Muscle of arm (tissue), 12 donors: Measurements from ENCODE around the gene SLC2A10. TPM values are rescaled to one million over a fixed set of nuclear protein-coding genes. Genes with fewer than 3 reads are reported as not detected.
A peak's percentile ranks its signal among the peaks of the same experiment; 100 is the strongest.

Experiments used
- DNase-seq: peaks from one replicate; pipeline ENCODE4 v3.0.0-alpha.2; 2013
- polyA plus RNA-seq, 12 donors: library from polyadenylated mRNA; unstranded; fragments of 120-200 nt; gene quantifications; one replicate each; pipeline ENCODE4 v1.2.1, GENCODE V29; 2013; ENCODE audit not compliant: insufficient read length in 12 of 12

SLC2A10 gene
- polyA plus RNA-seq, 12 donors, result 15.1 to 22.3 (median 19.5) TPM; not detected in 1

- no peak for DNase-seq
Measured at GRCh38 chr20:46680684-46681031, 28.8 kb upstream of the SLC2A10 start.

DNA sequence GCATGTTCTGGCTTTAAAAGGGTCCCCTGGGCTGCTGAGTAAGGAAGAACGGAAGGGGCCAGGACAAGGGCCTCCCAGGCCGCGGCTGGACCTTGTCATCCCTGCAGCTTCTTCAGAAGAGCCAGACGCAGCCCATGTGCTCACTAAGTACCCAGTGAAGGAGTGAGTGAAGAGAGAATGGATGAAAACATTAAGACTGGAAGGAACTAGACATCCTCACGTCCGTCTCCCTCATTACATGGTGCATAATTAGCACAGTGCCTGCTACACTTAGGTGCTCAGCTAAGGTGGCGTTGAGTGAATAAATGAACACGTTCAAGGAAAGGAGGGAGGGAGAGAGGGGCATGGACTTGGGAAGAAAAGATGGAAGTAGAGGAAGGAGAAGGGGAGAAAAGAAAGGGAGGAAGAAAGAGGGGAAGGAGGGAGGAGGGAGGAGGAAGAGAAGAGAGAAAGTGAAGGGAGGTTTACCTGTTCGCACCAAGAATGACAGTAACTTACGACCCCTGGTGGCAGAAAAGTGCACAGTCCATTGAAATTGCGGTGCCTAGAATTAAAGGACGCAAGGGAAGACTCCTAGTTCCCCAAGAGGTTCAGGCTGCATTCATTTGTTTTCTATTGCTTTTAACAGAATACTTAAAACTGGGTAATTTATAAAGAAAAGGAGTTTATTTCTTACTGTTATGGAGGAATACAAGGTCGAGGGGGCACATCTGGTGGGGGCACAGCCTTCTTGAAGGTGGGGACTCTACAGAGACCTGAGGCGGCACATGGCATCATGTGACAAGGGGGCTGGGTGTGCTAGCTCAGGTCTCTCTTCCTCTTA is 28.2 kb upstream of the SLC2A10 start:
- peak; percentile 57 for DNase-seq

DNA sequence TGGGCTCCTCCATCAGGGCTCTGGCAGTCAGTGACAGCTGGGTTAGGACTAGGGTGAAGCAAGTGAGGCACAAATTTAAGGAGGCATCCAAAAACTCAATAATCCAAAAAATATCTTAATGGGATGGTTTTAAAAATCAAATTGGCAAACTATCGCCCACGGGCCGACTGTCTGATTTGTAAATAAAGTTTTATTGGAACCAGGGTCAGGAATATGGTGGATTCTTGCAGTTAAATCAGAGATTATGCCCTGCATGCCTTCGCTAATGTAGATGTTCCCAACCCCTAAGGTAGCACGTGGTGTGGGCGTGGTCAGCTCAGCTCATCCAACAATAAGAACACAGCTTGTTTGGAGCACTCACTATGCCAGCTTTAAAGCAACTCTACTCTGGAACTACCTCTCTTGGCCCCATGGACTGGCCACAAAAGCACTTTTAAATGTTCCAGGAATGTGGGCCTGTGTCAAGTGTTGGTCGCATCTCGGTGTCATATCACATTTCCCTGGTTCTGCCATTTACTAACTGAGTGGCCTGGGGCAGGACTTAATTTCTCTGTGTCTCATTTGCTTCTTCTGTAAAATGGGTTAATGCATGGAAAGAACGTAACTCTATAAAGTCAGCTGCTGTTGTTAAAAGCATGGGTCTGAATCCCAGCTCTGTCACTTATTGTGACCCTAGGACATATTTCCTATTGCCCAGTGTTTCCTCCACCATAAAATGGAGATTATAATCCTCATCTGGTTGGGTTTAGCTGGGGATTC is 27.2 kb upstream of the SLC2A10 start:
- no peak for DNase-seq

GRCh38 chr20:46683011-46683667 is 26.3 kb upstream of the SLC2A10 start:
- DNase-seq, result no peak

- no peak for DNase-seq
Measured at GRCh38 chr20:46683668-46683938, 25.8 kb upstream of the SLC2A10 start.

- DNase-seq, result peak; percentile 63
Measured at GRCh38 chr20:46683939-46684750, 25.3 kb upstream of the SLC2A10 start.

DNA sequence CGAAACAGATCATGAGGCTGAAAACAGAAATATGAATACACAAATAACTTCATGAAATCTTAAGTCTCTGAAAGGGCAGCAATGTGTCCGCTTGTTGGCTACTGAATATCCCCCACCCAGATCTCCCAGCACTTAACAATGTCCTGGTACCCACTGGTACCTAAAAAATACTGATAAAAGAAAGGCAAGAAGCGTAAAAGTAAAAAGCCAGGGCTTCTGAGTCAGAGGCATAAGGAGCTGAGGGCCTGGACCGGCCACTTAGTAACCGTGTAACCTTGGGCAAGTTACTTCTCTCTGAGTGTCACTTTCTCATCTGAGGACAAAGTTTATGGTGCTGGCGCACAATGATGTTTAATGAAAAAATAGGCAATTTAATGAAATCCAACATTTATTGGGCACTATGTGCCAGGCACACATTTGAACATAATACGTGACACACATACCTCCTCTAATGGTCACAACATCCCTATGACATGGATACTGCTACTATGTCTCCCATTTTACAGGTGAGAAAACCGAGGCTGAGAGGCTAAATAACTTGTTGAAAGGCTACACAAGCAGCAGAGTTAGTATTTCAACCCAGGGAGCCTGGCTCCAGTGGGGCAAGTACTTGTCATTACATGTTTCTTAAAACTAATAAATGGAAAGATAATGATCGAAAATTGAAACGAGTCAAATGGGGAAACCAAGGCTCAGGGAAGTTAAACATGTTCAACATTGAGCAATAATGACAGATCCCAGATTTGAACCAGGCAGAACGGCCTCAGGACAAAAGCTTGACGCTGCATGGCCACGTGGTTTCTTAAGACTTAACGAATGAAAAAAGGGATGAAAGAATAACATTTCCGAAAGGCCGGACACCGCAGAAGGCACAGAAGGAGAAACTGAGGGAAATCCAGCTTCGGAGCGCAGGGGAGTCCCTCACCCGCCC is 21.0 kb upstream of the SLC2A10 start:
- no peak for DNase-seq

- peak; percentile 99 for DNase-seq
Measured at GRCh38 chr20:46689082-46689753, 20.2 kb upstream of the SLC2A10 start, which contains the start of gene TP53RK. Gene TP53RK (minus strand): TSS chr20:46689444. CDS start chr20:46689414, 30 bp downstream.

DNA sequence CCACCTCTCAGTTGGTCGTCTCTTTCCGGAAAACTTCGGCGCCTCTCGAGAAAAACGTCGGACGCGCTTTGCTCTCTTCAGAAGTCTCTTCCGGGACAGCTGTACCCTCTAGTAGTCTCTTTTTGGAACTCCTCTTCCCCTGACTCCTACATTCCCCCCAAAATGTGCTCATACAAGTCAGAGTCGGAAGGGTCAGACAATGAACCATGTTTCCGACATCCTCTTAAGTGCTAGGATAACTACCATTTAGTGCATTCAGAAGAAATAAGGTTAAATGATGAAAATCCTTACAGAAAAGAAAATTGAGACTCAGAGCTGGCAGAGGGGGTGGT is 19.7 kb upstream of the SLC2A10 start:
- DNase-seq, result no peak

- no peak for DNase-seq
Measured at GRCh38 chr20:46690219-46691106, 19.0 kb upstream of the SLC2A10 start.

- DNase-seq, result no peak
Measured at GRCh38 chr20:46691196-46691595, 18.3 kb upstream of the SLC2A10 start.

- DNase-seq, result no peak
Measured at GRCh38 chr20:46694484-46694883, 15.0 kb upstream of the SLC2A10 start.

DNA sequence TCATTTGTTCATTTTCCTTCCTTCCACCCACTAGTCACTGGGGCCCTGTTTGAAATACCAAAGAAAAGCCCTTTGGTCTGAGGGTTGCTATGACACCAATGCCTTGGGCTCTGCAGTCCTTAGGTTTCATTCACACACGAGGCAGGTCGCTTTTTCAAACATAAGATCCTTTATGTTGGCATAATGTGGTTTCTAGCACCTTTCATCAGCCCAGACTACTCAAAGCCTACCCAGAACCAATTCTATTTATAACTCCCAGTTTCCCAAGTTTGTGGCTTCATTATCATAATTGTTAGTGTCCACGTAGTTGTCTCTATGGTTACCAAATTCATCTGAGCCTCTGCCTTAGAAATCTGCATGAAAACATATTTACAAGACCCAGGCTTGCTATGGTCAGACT is 13.6 kb upstream of the SLC2A10 start:
- no peak for DNase-seq

- no peak for DNase-seq
Measured at GRCh38 chr20:46696791-46697279, 12.6 kb upstream of the SLC2A10 start.

DNA sequence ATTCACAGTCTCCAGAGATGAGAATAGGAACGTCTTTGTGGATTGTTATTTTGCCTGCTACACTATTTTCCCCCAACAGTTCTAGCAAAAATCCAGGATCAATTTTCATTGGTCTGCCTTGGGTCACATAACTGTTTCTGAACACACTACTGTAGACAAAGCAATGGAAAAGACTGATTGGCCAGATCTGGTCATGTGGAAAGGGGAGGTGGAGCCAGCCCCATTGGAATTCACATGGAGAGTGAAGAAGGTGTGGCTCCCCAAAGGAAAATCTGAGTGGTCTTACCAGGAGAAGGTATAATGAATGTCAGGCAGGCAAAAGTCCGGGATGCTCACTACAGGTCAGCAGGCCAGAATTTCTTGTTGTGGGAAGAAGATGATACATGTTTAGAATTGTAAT is 10.7 kb upstream of the SLC2A10 start:
- DNase-seq, result no peak

DNA sequence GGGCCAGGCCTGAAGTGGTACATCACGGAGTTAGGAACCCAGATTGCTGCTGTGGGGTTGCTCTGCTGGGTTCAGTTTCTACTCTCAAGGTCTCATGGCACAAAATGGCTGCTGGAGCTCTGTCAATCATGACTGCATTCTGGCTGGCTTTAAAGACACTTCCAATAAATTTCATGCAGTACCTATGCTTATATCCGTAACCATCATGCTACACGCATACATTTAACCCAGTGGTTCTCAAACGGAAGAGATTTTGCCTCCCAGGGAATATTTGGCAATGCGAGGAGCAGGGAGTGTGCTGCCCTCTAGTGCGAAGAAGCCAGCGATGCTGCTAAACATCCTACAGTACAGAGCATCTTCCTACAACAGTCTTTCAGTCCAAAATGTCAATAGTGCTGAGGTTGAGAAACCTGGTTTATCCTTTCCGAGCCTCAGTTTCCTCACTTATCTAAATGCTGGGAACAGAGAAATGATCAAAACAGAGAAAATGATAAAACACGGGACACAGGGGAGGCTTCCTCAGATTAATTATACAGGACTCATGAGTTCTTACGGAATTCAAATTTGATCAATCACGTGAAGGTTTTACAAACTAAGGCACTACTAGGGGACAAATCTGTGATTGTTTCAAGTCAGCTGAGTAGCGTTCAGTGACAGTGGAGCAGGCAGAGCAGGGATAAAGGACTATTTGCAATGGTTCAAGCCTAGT is 9.6 kb upstream of the SLC2A10 start:
- DNase-seq, result no peak

GRCh38 chr20:46700481-46700880 is 9.0 kb upstream of the SLC2A10 start:
- DNase-seq, result no peak

DNA sequence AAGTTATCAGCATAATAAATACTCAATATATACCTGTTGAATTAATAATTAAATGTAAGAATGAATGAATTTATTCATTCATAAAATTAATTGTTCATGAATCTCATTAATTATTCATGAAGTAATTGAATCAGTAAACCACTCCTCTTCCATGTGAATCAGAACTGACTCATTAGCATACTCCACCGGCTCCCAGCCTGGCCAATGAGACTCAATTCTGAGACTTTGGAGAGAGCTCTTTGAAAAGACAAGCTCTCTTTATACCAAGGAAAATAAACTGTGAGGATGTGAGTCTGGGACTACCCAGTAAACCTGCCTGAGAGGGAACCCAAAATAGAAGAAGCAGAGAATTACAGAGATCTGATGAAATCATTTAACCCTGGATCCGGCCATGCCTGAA is 8.4 kb upstream of the SLC2A10 start:
- DNase-seq, result no peak

DNA sequence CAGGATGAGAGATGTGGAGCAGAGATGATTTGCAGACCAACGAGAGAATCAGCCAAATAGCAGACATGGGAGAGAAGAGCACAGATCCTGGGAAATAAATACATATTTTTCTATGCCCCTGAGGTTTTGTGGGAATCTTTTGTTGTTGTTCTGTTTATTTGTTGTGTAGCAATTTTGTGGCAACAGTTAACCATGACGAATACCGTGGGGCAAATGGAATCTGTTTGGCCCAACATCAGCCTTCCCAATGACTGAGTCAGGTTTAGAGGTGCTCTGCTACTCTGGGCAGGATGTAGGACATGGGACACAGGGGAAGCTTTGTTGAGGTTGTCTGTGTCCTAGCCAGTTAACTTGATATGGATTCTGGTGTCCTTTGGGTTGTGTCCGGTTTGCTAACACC is 7.9 kb upstream of the SLC2A10 start:
- DNase-seq, result no peak
